Glutamatergic neuron (in vitro differentiated cells): Measurements from ENCODE around the gene TDRD1. TPM values are rescaled to one million over a fixed set of nuclear protein-coding genes. Genes with fewer than 3 reads are reported as not detected.
A peak's percentile ranks its signal among the peaks of the same experiment; 100 is the strongest.

Experiments
- DNase-seq: peaks from one replicate; pipeline ENCODE4 v3.0.0; 2022
- H3K27ac Mint-ChIP-seq: one replicate; pipeline ENCODE4 v1.8.0; 2020; ENCODE audit warnings: mild to moderate bottlenecking, mixed read lengths, inconsistent platforms; ENCODE audit not compliant: unreplicated experiment
- H3K27me3 Mint-ChIP-seq: one replicate; pipeline ENCODE4 v1.8.0; 2020; ENCODE audit warnings: mild to moderate bottlenecking, moderate library complexity, mixed read lengths, inconsistent platforms; ENCODE audit not compliant: unreplicated experiment
- H3K36me3 Mint-ChIP-seq: one replicate; pipeline ENCODE4 v1.8.0; 2020; ENCODE audit warnings: mild to moderate bottlenecking, mixed read lengths, inconsistent platforms; ENCODE audit not compliant: unreplicated experiment
- H3K4me1 Mint-ChIP-seq: one replicate; pipeline ENCODE4 v1.8.0; 2020; ENCODE audit warnings: mild to moderate bottlenecking, low read depth, mixed read lengths, inconsistent platforms; ENCODE audit not compliant: unreplicated experiment
- H3K4me3 Mint-ChIP-seq: one replicate; pipeline ENCODE4 v1.8.0; 2020; ENCODE audit warnings: mild to moderate bottlenecking, mixed read lengths, inconsistent platforms; ENCODE audit not compliant: unreplicated experiment
- H3K9me3 Mint-ChIP-seq: one replicate; pipeline ENCODE4 v1.8.0; 2020; ENCODE audit warnings: mild to moderate bottlenecking, moderate library complexity, mixed read lengths, inconsistent platforms; ENCODE audit not compliant: unreplicated experiment
- CTCF ChIP-seq: fragments of 200-600 bp; sonication (generic); IDR thresholded peaks from one replicate; pipeline ENCODE4 v1.5.0; 2021; ENCODE audit not compliant: partially characterized antibody, unreplicated experiment
- total RNA-seq: library from RNA; stranded (reverse); fragmentation: NEBNext Ultra II Directional; extraction: Animal tissue kit (Norgen Biotek cat#: 25700); gene quantifications from one replicate; pipeline ENCODE4 v1.2.1, GENCODE V29; 2021; ENCODE audit not compliant: unreplicated experiment

The TDRD1 gene
- total RNA-seq, 1 donor from 2014 or later: not detected

DNA sequence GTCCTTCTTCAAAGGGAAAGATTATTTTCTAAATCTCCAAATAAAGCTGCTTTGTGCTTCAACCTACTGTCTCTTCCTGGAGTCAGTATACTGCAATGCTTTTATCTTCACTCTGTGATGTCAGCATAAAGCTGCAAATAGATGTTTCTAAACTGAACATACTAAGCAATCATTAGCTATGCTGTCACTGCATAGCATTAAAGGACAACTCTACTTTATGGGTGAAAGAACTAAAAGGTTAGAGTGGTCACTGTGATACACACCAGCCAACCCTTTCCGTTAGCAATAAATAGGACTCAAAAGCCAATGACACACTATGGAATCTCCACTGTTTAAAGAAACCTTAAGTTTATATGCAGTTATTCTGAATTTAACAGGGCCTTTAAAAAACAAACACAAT, 6.9 kb upstream of the TDRD1 start:
- Mint-ChIP-seq H3K4me3 (peak overlapping the region; percentile 99), H3K27me3 (peaks cover 7% of the 10 kb centered on the region), H3K27ac (no peak overlapping the region), H3K36me3 (peaks cover 10% of the 10 kb centered on the region), H3K4me1 (peaks cover 6% of the 10 kb centered on the region), H3K9me3 (peaks cover 7% of the 10 kb centered on the region)
- no peak for DNase-seq
- TF ChIP-seq CTCF: no peak

GRCh38 chr10:114172776-114173602, 6.2 kb upstream of the TDRD1 start:
- H3K27ac Mint-ChIP-seq: peak overlapping the region; percentile 95
- H3K4me3 Mint-ChIP-seq: peak overlapping the region; percentile 99
- no peak for DNase-seq
- H3K4me1 Mint-ChIP-seq: peaks cover 6% of the 10 kb centered on the region
- H3K9me3 Mint-ChIP-seq: peaks cover 7% of the 10 kb centered on the region
- no peak for TF ChIP-seq CTCF
- peaks cover 7% of the 10 kb centered on the region for H3K27me3 Mint-ChIP-seq
- H3K36me3 Mint-ChIP-seq: peaks cover 6% of the 10 kb centered on the region

DNA sequence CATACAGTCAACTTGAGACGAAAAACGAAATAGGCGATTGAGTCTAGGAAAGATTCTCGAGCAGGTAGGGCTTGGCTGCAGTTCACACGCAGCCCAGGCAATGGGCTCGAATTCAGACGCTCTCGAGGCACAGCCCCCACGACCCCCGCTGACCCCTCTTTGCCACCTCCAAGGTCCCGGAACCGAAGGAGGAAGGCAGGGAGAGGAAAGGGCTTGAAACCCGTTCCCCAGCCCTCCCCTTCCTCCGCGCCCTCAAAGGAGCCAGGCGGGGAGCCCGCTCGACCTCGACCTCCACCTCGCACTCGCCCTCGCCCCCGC, 5.6 kb upstream of the TDRD1 start:
- Mint-ChIP-seq H3K27ac (peak overlapping the region; percentile 95), H3K36me3 (peaks cover 3% of the 10 kb centered on the region), H3K4me3 (peak overlapping the region; percentile 99), H3K9me3 (peaks cover 5% of the 10 kb centered on the region), H3K4me1 (peaks cover 6% of the 10 kb centered on the region), H3K27me3 (peaks cover 5% of the 10 kb centered on the region)
- no peak for TF ChIP-seq CTCF
- no peak for DNase-seq

- Mint-ChIP-seq H3K36me3 (no peaks in the 10 kb centered on the region), H3K4me1 (peaks cover 6% of the 10 kb centered on the region), H3K4me3 (peak within 1 kb of the TSS; percentile 99), H3K27ac (peak within 1 kb of the TSS; percentile 95), H3K27me3 (peaks cover 5% of the 10 kb centered on the region), H3K9me3 (peaks cover 6% of the 10 kb centered on the region)
- TF ChIP-seq CTCF: no peak
- peak; percentile 92 for DNase-seq
Observed at GRCh38 chr10:114173921-114174694, 5.0 kb upstream of the TDRD1 start, which contains the start of gene CCDC186. Gene CCDC186, minus strand, starts transcription at chr10:114174203. Its CDS starts 10,935 bp downstream, at chr10:114163268.
